Activated T-helper 2 cell treated with anti-CD3 and anti-CD28 coated beads, Interferon-gamma antibody, Interleukin-2, Interleukin-4, amounts not matched to agents 10 μg/mL and 5 μg/mL and 100 μg/mL, durations not matched to agents 14 hours and 24 hours and 36 hours (primary cell): Measurements from ENCODE around the gene DGKI. TPM values are rescaled to one million over a fixed set of nuclear protein-coding genes. Genes with fewer than 3 reads are reported as not detected.

Source experiments
- DNase-seq: peaks from one replicate; pipeline ENCODE4 v3.0.0; 2021; ENCODE audit warnings: low spot score
- H3K27ac Mint-ChIP-seq: one replicate; pipeline ENCODE4 v1.8.0; 2021; ENCODE audit warnings: mixed read lengths
- H3K27me3 Mint-ChIP-seq: one replicate; pipeline ENCODE4 v1.8.0; 2021; ENCODE audit warnings: low read depth, mixed read lengths
- H3K36me3 Mint-ChIP-seq: one replicate; pipeline ENCODE4 v1.8.0; 2021; ENCODE audit warnings: low read depth, mixed read lengths
- H3K4me1 Mint-ChIP-seq: one replicate; pipeline ENCODE4 v1.8.0; 2021; ENCODE audit warnings: low read depth, mixed read lengths
- H3K4me3 Mint-ChIP-seq: one replicate; pipeline ENCODE4 v1.8.0; 2021; ENCODE audit warnings: low read depth, mild to moderate bottlenecking, moderate library complexity, mixed read lengths
- H3K9me3 Mint-ChIP-seq: one replicate; pipeline ENCODE4 v1.8.0; 2021; ENCODE audit warnings: mixed read lengths
- intact Hi-C: fragments of 100-400 bp; cut with micrococcal nuclease; formaldehyde crosslinking; loops from one replicate; pipeline ENCODE4 v1.15.1; 2023
- total RNA-seq: library from RNA; stranded (reverse); gene quantifications from 2 replicates; pipeline ENCODE4 v1.2.3, GENCODE V29; 2022

Gene DGKI
- total RNA-seq, 1 donor from 2014 or later = 3.9 TPM

- peaks cover 25% of the 10 kb centered on the region for H3K9me3 Mint-ChIP-seq
- H3K27ac Mint-ChIP-seq = no peak overlapping the region
- H3K36me3 Mint-ChIP-seq = peaks cover 50% of the 10 kb centered on the region
- DNase-seq = no peak
- peaks cover 5% of the 10 kb centered on the region for H3K4me1 Mint-ChIP-seq
- intact Hi-C loops = no loop called here
- H3K27me3 Mint-ChIP-seq = no peaks in the 10 kb centered on the region
- no peak overlapping the region for H3K4me3 Mint-ChIP-seq
Observed at GRCh38 chr7:137865764-137866163, 19.0 kb upstream of the DGKI start.

DNA sequence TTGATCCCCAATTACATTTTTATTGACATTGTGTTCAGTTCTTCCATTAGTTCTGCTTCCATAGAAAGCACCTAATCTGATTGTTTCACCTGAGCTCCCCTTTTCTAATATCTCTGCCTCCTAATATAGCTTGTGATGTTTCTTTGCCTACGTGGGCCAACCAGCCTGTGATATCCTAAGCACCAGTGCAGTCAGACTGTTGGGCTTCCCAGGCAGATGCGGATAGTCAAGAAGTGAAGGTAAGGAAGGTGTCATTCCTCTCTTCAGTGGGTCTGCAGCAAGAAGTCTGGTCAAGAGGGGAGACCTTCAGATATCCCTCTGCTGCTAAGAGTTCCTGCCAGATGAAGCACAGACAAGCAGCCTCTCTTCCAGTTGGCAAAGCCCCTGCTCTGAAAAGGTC, 16.2 kb upstream of the DGKI start:
- peaks cover 38% of the 10 kb centered on the region for H3K36me3 Mint-ChIP-seq
- no peak for DNase-seq
- H3K27me3 Mint-ChIP-seq = no peaks in the 10 kb centered on the region
- H3K9me3 Mint-ChIP-seq = peaks cover 21% of the 10 kb centered on the region
- intact Hi-C loops = no loop called here
- no peaks in the 10 kb centered on the region for H3K4me1 Mint-ChIP-seq
- H3K27ac Mint-ChIP-seq = no peak overlapping the region
- H3K4me3 Mint-ChIP-seq = no peak overlapping the region

- Mint-ChIP-seq H3K36me3 (peaks cover 32% of the 10 kb centered on the region), H3K27ac (no peak overlapping the region), H3K4me3 (no peak overlapping the region), H3K4me1 (no peaks in the 10 kb centered on the region), H3K27me3 (no peaks in the 10 kb centered on the region), H3K9me3 (peaks cover 21% of the 10 kb centered on the region)
- DNase-seq = no peak
- intact Hi-C loops = no loop called here
Observed at GRCh38 chr7:137862358-137862757, 15.6 kb upstream of the DGKI start.

DNA sequence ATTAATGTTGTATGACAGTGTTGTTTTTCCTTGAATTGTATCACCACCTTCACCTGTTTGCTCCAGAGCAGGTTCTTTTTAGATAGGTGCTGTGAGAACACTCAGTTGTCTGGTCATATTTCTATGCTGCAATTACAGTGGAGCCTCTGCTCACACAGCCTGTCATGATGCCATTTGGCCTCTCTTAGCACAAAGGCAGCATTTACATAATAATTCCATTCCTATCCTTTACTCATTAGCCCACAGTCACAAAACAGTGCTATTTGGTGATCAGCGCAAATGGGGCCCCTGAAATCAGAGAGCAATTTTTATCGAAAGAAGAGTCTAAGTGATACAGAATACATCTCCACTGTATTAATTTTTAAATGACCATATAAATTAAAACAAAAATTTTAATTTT, 13.8 kb upstream of the DGKI start:
- no peak overlapping the region for H3K27ac Mint-ChIP-seq
- H3K9me3 Mint-ChIP-seq = peaks cover 8% of the 10 kb centered on the region
- no peaks in the 10 kb centered on the region for H3K27me3 Mint-ChIP-seq
- no peaks in the 10 kb centered on the region for H3K4me1 Mint-ChIP-seq
- no peak for DNase-seq
- H3K36me3 Mint-ChIP-seq = peaks cover 16% of the 10 kb centered on the region
- no peak overlapping the region for H3K4me3 Mint-ChIP-seq
- intact Hi-C loops = no loop called here

- Mint-ChIP-seq H3K9me3 (no peaks in the 10 kb centered on the region), H3K27ac (no peak overlapping the region), H3K4me1 (peaks cover 4% of the 10 kb centered on the region), H3K36me3 (no peaks in the 10 kb centered on the region), H3K27me3 (peaks cover 25% of the 10 kb centered on the region), H3K4me3 (no peak overlapping the region)
- intact Hi-C loops = no loop called here
- DNase-seq = no peak
Observed at GRCh38 chr7:137853053-137853452, 6.3 kb upstream of the DGKI start.

GRCh38 chr7:137852108-137852507, 5.3 kb upstream of the DGKI start:
- Mint-ChIP-seq H3K9me3 (no peaks in the 10 kb centered on the region), H3K27ac (no peak overlapping the region), H3K4me1 (peaks cover 4% of the 10 kb centered on the region), H3K4me3 (no peak overlapping the region), H3K36me3 (no peaks in the 10 kb centered on the region), H3K27me3 (peaks cover 33% of the 10 kb centered on the region)
- intact Hi-C loops = no loop called here
- no peak for DNase-seq

- Mint-ChIP-seq H3K4me3 (no peak overlapping the region), H3K27ac (no peak overlapping the region), H3K9me3 (no peaks in the 10 kb centered on the region), H3K27me3 (peaks cover 33% of the 10 kb centered on the region), H3K4me1 (peaks cover 4% of the 10 kb centered on the region), H3K36me3 (no peaks in the 10 kb centered on the region)
- intact Hi-C loops = no loop called here
- no peak for DNase-seq
Observed at GRCh38 chr7:137850972-137851945, 4.5 kb upstream of the DGKI start.

- intact Hi-C loops = no loop called here
- H3K36me3 Mint-ChIP-seq = no peaks in the 10 kb centered on the region
- H3K4me3 Mint-ChIP-seq = no peak overlapping the region
- DNase-seq = no peak
- H3K27me3 Mint-ChIP-seq = peaks cover 39% of the 10 kb centered on the region
- no peaks in the 10 kb centered on the region for H3K9me3 Mint-ChIP-seq
- H3K4me1 Mint-ChIP-seq = peaks cover 5% of the 10 kb centered on the region
- H3K27ac Mint-ChIP-seq = no peak overlapping the region
Observed at GRCh38 chr7:137850571-137850970, 3.8 kb upstream of the DGKI start.

DNA sequence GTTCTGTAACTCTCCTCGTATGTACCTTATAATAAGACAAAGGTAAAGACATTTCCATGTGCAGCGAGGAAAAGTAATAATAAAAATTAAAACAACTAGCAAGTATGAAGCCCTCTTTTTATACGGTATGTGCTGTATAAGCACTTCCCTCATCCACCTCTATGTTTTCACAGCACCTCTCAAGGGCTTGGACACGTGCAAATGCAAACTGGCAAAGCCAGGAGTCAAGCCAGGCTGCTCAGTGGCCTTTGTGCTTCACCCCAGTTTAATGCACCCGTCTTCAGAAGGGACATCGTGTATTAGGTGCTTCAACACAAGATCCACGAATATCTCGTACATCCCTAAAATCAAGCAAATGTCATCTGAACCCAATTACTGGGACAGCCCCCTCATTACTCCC, 1.3 kb upstream of the DGKI start:
- peaks cover 61% of the 10 kb centered on the region for H3K27me3 Mint-ChIP-seq
- intact Hi-C loops = no loop called here
- H3K27ac Mint-ChIP-seq = no peak overlapping the region
- H3K36me3 Mint-ChIP-seq = no peaks in the 10 kb centered on the region
- peaks cover 5% of the 10 kb centered on the region for H3K4me1 Mint-ChIP-seq
- no peak for DNase-seq
- H3K9me3 Mint-ChIP-seq = no peaks in the 10 kb centered on the region
- no peak overlapping the region for H3K4me3 Mint-ChIP-seq

- no peak for DNase-seq
- intact Hi-C loops = no loop called here
- H3K9me3 Mint-ChIP-seq = no peaks in the 10 kb centered on the region
- no peak overlapping the region for H3K27ac Mint-ChIP-seq
- peaks cover 62% of the 10 kb centered on the region for H3K27me3 Mint-ChIP-seq
- H3K4me1 Mint-ChIP-seq = peaks cover 5% of the 10 kb centered on the region
- H3K4me3 Mint-ChIP-seq = no peak overlapping the region
- no peaks in the 10 kb centered on the region for H3K36me3 Mint-ChIP-seq
Observed at GRCh38 chr7:137847568-137848050, 835 bp upstream of the DGKI start.

- DNase-seq = no peak
- intact Hi-C loops = no loop called here
- H3K36me3 Mint-ChIP-seq = no peaks in the 10 kb centered on the region
- no peaks in the 10 kb centered on the region for H3K9me3 Mint-ChIP-seq
- H3K27ac Mint-ChIP-seq = no peak overlapping the region
- no peak overlapping the region for H3K4me3 Mint-ChIP-seq
- H3K4me1 Mint-ChIP-seq = peaks cover 4% of the 10 kb centered on the region
- peaks cover 65% of the 10 kb centered on the region for H3K27me3 Mint-ChIP-seq
Observed at GRCh38 chr7:137846549-137846826, 286 bp downstream of the DGKI start.

DNA sequence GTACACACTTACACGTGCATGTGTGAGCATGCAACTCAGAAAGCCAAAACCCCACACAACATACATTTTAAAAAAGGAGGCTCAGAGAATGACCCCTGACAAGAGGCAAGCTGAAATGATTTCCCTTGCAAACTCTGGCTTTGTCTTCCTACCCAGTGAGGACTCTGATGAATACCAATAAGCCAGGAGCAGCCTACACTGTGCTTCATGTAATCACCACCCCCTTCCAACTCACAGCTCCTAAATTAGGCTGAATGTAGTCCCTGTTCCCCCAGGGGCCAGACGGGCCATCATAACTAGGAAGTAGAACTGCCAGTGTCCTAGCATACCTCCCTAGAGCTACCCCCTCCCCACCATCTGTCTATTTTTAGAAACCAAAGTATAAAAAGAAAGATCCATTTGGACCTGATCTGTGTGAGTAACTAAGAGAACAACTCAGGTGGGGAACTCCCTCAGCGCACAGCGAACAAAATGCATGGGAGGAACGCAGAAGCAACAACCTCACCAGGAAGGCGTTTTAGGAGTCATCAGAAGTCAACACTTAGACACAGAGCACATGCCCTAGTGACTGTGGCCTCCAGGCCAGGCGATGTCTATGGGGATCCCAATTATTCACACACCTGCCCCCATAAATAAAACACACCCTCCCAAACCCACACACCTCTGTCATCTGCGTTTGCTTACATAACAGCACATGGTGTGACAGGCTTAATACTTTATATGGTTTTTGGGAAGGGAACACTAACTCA, 1.9 kb downstream of the DGKI start:
- H3K27ac Mint-ChIP-seq = no peak overlapping the region
- intact Hi-C loops = no loop called here
- peaks cover 1% of the 10 kb centered on the region for H3K4me1 Mint-ChIP-seq
- H3K9me3 Mint-ChIP-seq = no peaks in the 10 kb centered on the region
- H3K27me3 Mint-ChIP-seq = peaks cover 63% of the 10 kb centered on the region
- DNase-seq = no peak
- no peaks in the 10 kb centered on the region for H3K36me3 Mint-ChIP-seq
- H3K4me3 Mint-ChIP-seq = no peak overlapping the region
